ENCODE results near the gene DUSP1.
A peak's percentile ranks its signal among the peaks of the same experiment; 100 is the strongest.

Gene DUSP1

GRCh38 chr5:172776235-172776594, 5.2 kb upstream of the DUSP1 start:
- Histone ChIP-seq H3K36me3 (ENCODE audit: insufficient read depth, low read length) (no peaks in the 10 kb centered on the region), H3K9me3 (ENCODE audit: control insufficient read depth, insufficient read depth, low read length) (no peaks in the 10 kb centered on the region; the same call in 1 of the 2 replicates), H3K9ac (ENCODE audit: low read depth, low read length) (no peak overlapping the region), H3K4me1 (ENCODE audit: insufficient read depth, low read length) (peaks cover 5% of the 10 kb centered on the region; the same call in 1 of the 2 replicates)

GRCh38 chr5:172775326-172776234, 4.6 kb upstream of the DUSP1 start:
- H3K4me1 ChIP-seq (ENCODE audit: insufficient read depth, low read length): peaks cover 5% of the 10 kb centered on the region; the same call in 1 of the 2 replicates
- H3K36me3 ChIP-seq (ENCODE audit: insufficient read depth, low read length): no peaks in the 10 kb centered on the region
- H3K9ac ChIP-seq (ENCODE audit: low read depth, low read length): no peak overlapping the region
- H3K9me3 ChIP-seq (ENCODE audit: control insufficient read depth, insufficient read depth, low read length): no peaks in the 10 kb centered on the region; the same call in 1 of the 2 replicates

GRCh38 chr5:172774561-172775315, 3.7 kb upstream of the DUSP1 start:
- Histone ChIP-seq H3K36me3 (ENCODE audit: insufficient read depth, low read length) (no peaks in the 10 kb centered on the region), H3K4me1 (ENCODE audit: insufficient read depth, low read length) (peaks cover 5% of the 10 kb centered on the region; the same call in 1 of the 2 replicates), H3K9me3 (ENCODE audit: control insufficient read depth, insufficient read depth, low read length) (no peaks in the 10 kb centered on the region; the same call in 1 of the 2 replicates), H3K9ac (ENCODE audit: low read depth, low read length) (no peak overlapping the region)

- Histone ChIP-seq H3K9ac (ENCODE audit: low read depth, low read length) (no peak overlapping the region), H3K9me3 (ENCODE audit: control insufficient read depth, insufficient read depth, low read length) (no peaks in the 10 kb centered on the region; the same call in 1 of the 2 replicates), H3K4me1 (ENCODE audit: insufficient read depth, low read length) (peaks cover 5% of the 10 kb centered on the region; the same call in 1 of the 2 replicates), H3K36me3 (ENCODE audit: insufficient read depth, low read length) (0 out of 2 replicates have a peak, but pooled peaks cover 3% of the 10 kb centered on the region)
These were observed 2.8 kb upstream of the DUSP1 start for GRCh38 chr5:172773481-172774469.

- H3K36me3 ChIP-seq (ENCODE audit: insufficient read depth, low read length): 0 out of 2 replicates have a peak, but pooled peaks cover 3% of the 10 kb centered on the region
- H3K9me3 ChIP-seq (ENCODE audit: control insufficient read depth, insufficient read depth, low read length): no peaks in the 10 kb centered on the region; the same call in 1 of the 2 replicates
- no peaks in the 10 kb centered on the region; the same call in 1 of the 2 replicates for H3K4me1 ChIP-seq (ENCODE audit: insufficient read depth, low read length)
- peak overlapping the region; percentile 57 for H3K9ac ChIP-seq (ENCODE audit: low read depth, low read length)
These were observed 1.3 kb upstream of the DUSP1 start for GRCh38 chr5:172772112-172772906.

- 0 out of 2 replicates have a peak, but pooled peaks cover 3% of the 10 kb centered on the region for H3K36me3 ChIP-seq (ENCODE audit: insufficient read depth, low read length)
- H3K4me1 ChIP-seq (ENCODE audit: insufficient read depth, low read length): no peaks in the 10 kb centered on the region
- no peaks in the 10 kb centered on the region; the same call in 1 of the 2 replicates for H3K9me3 ChIP-seq (ENCODE audit: control insufficient read depth, insufficient read depth, low read length)
- H3K9ac ChIP-seq (ENCODE audit: low read depth, low read length): peak overlapping the region; percentile 35
These were observed 580 bp upstream of the DUSP1 start for GRCh38 chr5:172771439-172772111.

GRCh38 chr5:172770374-172770674, 671 bp downstream of the DUSP1 start:
- Histone ChIP-seq H3K36me3 (ENCODE audit: insufficient read depth, low read length) (0 out of 2 replicates have a peak, but pooled peaks cover 3% of the 10 kb centered on the region), H3K4me1 (ENCODE audit: insufficient read depth, low read length) (no peaks in the 10 kb centered on the region), H3K9ac (ENCODE audit: low read depth, low read length) (peak overlapping the region; percentile 89), H3K9me3 (ENCODE audit: control insufficient read depth, insufficient read depth, low read length) (no peaks in the 10 kb centered on the region; the same call in 1 of the 2 replicates)

GRCh38 chr5:172769616-172770373, 1.2 kb downstream of the DUSP1 start:
- peak overlapping the region; percentile 89 for H3K9ac ChIP-seq (ENCODE audit: low read depth, low read length)
- 0 out of 2 replicates have a peak, but pooled peaks cover 3% of the 10 kb centered on the region for H3K36me3 ChIP-seq (ENCODE audit: insufficient read depth, low read length)
- no peaks in the 10 kb centered on the region; the same call in 1 of the 2 replicates for H3K9me3 ChIP-seq (ENCODE audit: control insufficient read depth, insufficient read depth, low read length)
- H3K4me1 ChIP-seq (ENCODE audit: insufficient read depth, low read length): no peaks in the 10 kb centered on the region

GRCh38 chr5:172769342-172769615, 1.7 kb downstream of the DUSP1 start:
- Histone ChIP-seq H3K4me1 (ENCODE audit: insufficient read depth, low read length) (peaks cover 3% of the 10 kb centered on the region; the same call in 1 of the 2 replicates), H3K9me3 (ENCODE audit: control insufficient read depth, insufficient read depth, low read length) (no peaks in the 10 kb centered on the region; the same call in 1 of the 2 replicates), H3K9ac (ENCODE audit: low read depth, low read length) (peak overlapping the region; percentile 89; the same call in 1 of the 2 replicates), H3K36me3 (ENCODE audit: insufficient read depth, low read length) (0 out of 2 replicates have a peak, but pooled peaks cover 3% of the 10 kb centered on the region)

- 0 out of 2 replicates have a peak overlapping the region, but pooled peaks have one; percentile 89 for H3K9ac ChIP-seq (ENCODE audit: low read depth, low read length)
- H3K36me3 ChIP-seq (ENCODE audit: insufficient read depth, low read length): 0 out of 2 replicates have a peak, but pooled peaks cover 3% of the 10 kb centered on the region
- H3K9me3 ChIP-seq (ENCODE audit: control insufficient read depth, insufficient read depth, low read length): no peaks in the 10 kb centered on the region
- H3K4me1 ChIP-seq (ENCODE audit: insufficient read depth, low read length): peaks cover 3% of the 10 kb centered on the region; the same call in 1 of the 2 replicates
These were observed 2.2 kb downstream of the DUSP1 start for GRCh38 chr5:172768573-172769341.

- Histone ChIP-seq H3K36me3 (ENCODE audit: insufficient read depth, low read length) (0 out of 2 replicates have a peak, but pooled peaks cover 3% of the 10 kb centered on the region), H3K9ac (ENCODE audit: low read depth, low read length) (no peak overlapping the region), H3K9me3 (ENCODE audit: control insufficient read depth, insufficient read depth, low read length) (no peaks in the 10 kb centered on the region), H3K4me1 (ENCODE audit: insufficient read depth, low read length) (peaks cover 3% of the 10 kb centered on the region; the same call in 1 of the 2 replicates)
These were observed 2.9 kb downstream of the DUSP1 start for GRCh38 chr5:172768098-172768572.

Measured in ES-I3 (cell line).